NCI-H226 (cell line): ENCODE measurements around the gene CHST15.

ENCODE experiments used
- DNase-seq: peaks from one replicate; pipeline ENCODE4 v3.0.0-alpha.2; 2015

Gene CHST15

GRCh38 chr10:124007773-124008145 is 85.6 kb downstream of the CHST15 start:
- DNase-seq = no peak

DNA sequence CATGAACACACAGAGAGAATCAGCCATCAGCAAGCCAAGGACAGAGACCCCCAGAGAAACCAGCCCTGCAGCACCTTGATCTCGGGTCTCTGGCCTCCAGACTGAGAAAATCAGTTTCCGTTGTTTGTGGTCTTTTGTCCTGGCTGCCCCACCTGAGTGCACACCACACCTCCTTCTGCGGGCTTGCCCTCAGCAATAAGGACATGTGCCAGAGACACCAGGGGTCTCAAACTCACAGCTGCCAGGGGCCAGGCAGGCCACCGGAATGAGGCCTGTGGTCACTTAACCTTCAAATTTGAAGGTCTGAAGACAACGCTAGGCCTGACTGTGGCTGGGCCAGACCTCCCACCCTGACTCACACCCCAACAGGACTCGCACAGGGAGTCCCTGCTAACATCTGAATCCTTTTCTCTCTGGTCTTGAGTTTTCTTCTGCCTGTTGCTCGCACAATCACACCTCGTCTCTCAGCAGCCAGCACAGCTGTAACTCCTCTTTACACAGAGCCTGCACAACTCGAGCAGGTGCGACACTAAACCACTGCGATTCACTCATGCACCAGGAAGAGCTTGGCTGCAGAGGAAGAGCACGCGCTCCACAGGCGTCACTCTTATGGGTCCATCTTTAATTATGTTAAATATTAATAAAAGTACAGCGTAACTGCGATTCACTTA is 86.2 kb downstream of the CHST15 start:
- no peak for DNase-seq

GRCh38 chr10:124006526-124006925 is 86.9 kb downstream of the CHST15 start:
- no peak for DNase-seq

DNA sequence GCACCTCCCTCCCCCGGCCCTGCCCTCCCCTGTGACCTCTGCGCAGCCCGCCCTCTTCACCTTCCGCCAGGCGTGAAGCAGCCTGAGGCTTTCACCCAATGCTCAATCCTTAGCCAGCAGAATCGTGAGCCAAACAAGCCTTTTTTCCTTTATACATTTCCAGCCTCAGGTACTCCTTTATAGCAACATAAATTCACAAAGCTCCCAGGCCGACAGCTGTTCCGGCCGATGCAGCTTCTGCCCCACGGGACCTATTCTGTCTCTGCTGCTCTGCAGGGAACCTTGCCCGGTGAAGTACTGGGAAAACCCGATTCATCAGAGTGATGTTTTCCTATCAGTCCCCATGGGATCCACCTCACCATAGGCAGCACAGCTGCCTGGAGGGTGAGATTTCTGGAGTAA is 87.4 kb downstream of the CHST15 start:
- no peak for DNase-seq

DNA sequence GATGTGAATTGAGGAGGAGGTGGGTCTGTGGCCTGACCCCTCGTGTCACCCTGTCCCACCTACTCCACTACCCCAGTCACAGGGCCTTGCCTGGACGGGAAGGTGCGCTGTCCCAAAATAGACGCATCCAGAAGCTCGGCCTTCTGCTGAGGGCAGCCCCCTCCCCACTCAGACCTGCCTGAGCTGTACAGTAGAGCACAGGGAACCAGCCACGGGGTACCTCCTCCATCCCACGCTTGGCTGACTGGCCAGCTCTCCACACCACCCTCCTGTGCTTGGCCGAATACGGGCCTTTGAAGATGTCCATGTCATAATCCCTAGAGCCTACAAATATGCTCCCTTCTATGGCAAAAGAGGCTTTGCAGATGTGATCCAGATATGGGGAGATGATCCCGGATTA is 88.3 kb downstream of the CHST15 start:
- no peak for DNase-seq

GRCh38 chr10:124004663-124005004 is 88.8 kb downstream of the CHST15 start:
- DNase-seq = no peak

- no peak for DNase-seq
Observed at GRCh38 chr10:124003871-124004662, 89.3 kb downstream of the CHST15 start.

GRCh38 chr10:124003481-124003870 is 89.9 kb downstream of the CHST15 start:
- no peak for DNase-seq

GRCh38 chr10:124003070-124003419 is 90.4 kb downstream of the CHST15 start:
- no peak for DNase-seq

- DNase-seq = no peak
Observed at GRCh38 chr10:124002391-124003069, 90.9 kb downstream of the CHST15 start.

DNA sequence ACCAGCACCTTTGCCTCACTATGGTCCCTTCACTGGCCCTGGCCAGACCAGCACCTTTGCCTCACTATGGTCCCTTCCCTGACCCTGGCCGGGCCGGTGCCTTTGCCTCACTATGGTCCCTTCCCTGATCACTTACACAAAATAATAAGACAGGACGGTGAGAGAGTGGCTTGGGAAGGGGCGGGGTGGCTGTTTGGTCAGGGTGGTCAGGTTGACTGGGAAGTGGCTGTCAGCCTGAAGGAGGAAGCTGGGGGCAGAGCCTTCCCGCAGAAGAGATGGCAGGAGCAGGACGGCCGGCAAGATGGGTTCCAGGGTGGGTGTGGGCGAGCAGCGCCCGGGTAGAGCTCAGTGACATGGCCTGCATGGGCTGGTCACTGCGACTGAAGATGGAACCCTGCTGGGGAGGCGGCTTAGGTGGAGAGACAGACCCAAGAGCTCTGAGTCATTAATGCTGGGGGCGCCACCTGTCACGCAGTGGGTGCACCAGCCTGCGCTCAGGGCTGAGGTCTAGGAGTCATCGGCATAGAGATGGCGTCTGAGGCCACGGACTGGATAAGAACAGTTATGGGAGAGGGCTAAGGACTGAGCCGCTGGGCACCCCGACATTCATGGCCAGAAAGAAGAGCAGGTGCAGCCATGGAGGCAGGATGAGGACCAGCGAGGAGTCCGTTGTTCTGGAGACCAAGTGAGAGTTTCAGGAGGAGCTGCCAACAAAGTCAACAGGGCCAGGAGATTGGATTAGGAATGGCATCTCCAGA is 91.8 kb downstream of the CHST15 start:
- no peak for DNase-seq

DNA sequence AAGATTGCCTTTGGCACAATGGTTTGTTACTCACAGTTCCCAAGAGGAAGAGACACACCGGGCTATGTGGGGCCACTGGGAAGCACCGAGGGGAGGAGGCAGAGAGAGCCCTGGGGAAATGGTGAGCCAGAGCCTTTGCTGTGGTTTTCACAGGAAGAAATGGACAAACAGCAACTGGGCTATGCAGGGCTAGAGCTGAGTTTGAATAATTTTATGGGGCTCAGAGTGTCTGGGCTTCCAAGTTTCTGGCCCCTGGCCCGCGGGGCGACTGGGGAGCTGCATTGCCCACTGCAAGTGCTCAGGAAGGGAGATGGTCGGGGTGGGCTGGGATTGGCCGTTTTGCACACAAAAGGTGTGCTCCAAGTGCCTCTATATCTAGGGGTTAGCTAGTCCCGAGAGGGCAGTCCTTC is 92.6 kb downstream of the CHST15 start:
- DNase-seq = peak; percentile 38

DNA sequence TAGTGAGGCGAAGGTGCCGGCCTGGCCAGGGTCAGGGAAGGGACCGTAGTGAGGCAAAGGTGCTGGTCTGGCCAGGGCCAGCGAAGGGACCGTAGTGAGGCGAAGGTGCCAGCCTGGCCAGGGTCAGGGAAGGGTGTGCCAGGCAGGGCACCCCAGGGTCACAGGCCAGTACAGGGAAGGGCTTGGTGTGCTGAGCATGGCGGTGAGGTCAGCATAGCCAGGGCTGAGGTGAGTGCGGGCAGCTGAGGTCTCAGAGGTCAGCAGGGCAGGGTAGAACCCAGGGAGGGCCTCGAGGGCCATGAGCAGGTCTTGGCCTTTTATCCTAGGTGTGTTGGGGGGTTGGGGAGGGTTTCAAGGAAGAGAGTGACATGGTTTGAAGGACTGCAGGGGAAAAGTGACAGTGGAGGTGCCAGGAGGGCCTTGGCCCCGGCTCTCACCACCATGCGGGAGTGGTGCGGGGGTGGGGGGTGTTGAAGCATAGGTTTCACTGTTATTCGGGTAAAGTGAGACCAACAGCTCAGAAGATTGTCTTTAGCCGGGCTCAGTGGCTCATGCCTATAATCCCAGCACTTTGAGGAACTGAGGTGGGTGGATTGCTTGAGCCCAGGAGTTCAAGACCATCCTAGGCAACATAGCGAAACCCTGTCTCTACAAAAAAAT is 93.3 kb downstream of the CHST15 start:
- no peak for DNase-seq

- DNase-seq = no peak
Observed at GRCh38 chr10:123999261-123999660, 94.1 kb downstream of the CHST15 start.

- DNase-seq = no peak
Observed at GRCh38 chr10:123998197-123999141, 94.9 kb downstream of the CHST15 start.

DNA sequence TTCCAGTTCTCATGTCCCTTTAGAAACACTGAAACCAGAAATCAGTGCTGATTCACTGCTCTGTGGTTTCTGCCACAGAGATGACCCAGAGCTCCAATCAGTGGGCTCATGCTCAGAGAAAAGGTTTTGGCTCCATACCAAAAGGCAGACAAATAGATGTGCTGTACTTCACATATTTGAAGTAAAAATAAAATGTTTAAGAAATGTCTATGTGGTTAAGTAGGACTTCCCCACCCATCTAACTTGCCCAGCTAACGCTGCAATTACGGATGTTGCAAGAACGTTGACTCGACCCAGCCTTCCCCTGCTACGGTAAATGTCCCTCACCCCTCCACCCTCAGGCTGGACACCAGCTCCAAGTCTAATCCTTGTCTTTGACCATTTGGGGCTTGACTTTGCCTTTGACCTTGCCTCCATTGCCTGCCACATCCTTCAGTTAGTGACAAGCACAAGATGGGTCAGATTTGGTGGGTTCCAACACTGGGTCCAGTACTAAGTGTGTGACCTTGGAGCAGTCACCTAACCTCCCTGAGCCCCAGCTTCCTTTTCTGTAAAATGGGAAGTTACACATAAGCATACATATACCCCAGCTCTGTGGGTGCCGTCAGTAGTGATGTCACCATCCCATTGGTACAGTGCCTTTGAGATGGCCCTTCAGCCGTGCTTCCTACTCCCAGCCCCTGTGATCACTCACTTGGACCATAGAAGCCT is 95.8 kb downstream of the CHST15 start:
- DNase-seq = peak; percentile 78

DNA sequence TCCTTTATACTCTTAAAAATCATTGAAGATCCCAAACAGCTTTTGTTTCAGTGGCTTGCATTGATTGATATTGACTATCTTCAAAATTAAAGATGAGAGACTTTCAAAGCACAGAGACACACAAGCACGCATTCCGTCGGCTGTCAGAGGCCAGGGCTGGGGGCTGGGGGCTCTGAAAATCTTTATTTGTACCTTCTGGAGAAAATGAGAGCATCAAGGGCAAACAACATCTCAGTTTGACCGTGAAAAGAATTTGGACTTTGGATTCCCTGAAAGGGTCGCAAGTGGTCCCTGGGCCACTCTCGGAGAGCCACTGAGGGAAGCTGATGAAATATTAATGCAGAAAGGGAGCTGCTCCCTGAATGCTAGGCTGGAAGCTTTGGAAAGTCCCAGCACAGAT is 96.4 kb downstream of the CHST15 start:
- DNase-seq = no peak

DNA sequence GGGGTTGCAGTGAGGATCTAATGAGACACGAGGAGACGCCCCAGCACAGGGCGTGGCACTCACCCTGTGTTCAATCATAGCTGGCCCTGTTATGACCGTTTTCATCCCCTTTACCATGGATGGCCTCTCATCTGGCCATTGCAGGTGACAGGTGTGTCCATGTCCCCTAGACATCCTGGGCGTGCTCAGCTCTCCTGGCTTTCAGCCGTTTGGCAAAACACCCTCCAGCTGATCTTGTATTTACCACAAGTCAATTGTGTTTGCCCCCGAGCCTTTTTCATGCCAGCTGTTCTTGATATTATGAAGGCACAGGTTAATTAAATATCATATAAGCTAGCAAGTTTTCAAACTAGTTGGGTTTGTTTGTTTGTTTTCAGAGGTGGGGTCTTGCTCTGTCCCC is 97.1 kb downstream of the CHST15 start:
- DNase-seq = no peak

- DNase-seq = peak; percentile 92
Observed at GRCh38 chr10:123995461-123996131, 97.8 kb downstream of the CHST15 start.

DNA sequence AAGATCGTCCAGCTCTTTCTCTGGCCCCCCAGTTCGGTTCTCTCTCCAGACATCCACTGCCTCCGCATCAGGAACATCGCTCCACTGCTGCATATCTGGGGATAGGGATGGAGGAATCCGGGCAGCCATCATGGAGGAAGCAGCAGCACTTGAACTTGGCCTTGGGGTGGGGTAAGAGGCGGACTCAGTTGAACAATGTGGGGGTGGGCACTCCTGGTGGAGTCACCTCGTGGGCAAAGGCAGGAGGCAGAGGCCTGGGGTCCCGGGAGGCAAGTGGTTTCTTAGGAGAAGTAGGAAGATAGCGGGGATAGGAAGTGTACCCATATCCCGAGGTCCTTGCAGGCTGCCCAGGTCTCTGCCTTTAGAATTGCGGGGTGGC is 98.3 kb downstream of the CHST15 start:
- no peak for DNase-seq
